Hair follicular keratinocyte (primary cell): ENCODE data around the gene SYNJ2BP. TPM values are rescaled to one million over a fixed set of nuclear protein-coding genes. Genes with fewer than 3 reads are reported as not detected.

Source experiments
- total RNA-seq: library from RNA; depleted of rRNA; stranded (reverse); fragments of >200 nt; gene quantifications from 2 replicates; pipeline ENCODE4 v1.2.3, GENCODE V29; 2015

The SYNJ2BP gene, protein sequence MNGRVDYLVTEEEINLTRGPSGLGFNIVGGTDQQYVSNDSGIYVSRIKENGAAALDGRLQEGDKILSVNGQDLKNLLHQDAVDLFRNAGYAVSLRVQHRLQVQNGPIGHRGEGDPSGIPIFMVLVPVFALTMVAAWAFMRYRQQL
- 6.7 and 8.7 TPM in 2 replicates for total RNA-seq

DNA sequence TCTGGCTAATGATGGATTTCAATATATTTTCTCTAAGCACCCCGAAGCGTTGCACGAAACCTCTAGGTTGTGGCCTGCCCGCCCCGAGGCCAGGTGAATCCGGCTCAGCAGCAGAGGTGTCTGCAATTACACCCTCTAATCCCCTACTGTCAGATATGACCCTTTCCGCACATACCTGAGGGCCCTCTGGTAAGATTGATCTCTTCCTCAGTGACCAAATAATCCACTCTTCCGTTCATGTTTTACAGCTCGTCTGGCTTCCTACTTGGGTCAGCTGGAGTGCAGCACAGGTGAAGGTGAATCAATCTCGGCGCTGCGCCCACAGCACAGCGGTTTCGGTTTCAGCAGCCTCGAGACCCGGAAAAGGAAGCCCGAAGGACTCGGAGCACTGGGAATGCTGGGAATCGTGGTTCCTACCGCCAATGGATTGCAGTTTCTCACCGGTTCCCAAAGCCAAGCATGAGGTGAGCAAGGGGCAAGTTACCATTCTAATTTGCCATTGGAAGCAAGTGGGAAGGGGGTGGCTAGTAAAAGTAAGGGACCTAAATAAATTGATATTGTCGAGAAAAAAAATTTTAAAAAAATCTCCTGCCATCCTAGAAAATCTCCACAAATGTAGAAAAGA is at the start of gene SYNJ2BP:
Gene SYNJ2BP (minus strand): TSS at position 366 of the 625 bp plus-strand sequence. CDS start 127 bp downstream, at position 239.

DNA sequence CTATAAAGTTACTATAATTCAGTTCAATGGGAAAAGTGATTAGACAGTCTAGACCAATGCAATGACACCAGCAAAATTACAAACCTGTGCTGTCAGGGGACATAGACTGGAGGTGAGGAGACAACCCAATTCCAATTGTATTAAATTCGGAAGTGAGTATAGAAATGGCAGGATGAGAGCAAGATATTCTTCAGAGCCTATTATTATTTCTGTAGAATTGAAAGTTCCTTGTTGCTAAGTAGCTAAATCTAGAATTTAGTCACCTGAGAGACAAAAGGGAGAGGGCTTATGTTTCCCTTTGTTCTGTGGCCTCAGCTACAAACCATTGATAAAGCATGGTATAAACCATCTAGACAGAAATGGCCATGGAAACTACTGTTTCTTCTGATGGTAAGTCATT is 35.0 kb upstream of the SYNJ2BP start, which contains the start of gene ADAM21:
Gene ADAM21 (plus strand): TSS at position 301 of the 400 bp plus-strand sequence. CDS start 5,326 bp downstream, outside the sequence.

Other genes with a start within 250 kb of the SYNJ2BP start
- 0.04 and 0.08 TPM in 2 replicates for gene SLC8A3, start 228.1 kb downstream of the SYNJ2BP start, total RNA-seq
- gene COX16, start 57.4 kb downstream of the SYNJ2BP start, total RNA-seq = 21.9 and 31.2 TPM in 2 replicates
- 0.30 and 0.55 TPM in 2 replicates for gene ADAM21, start 35.1 kb upstream of the SYNJ2BP start, total RNA-seq
- under 0.01 and 0.04 TPM in 2 replicates for gene ADAM20, start 117.9 kb upstream of the SYNJ2BP start, total RNA-seq
- 19.1 and 21.6 TPM in 2 replicates for gene MED6, start 183.6 kb upstream of the SYNJ2BP start, total RNA-seq
- gene TTC9, start 224.8 kb upstream of the SYNJ2BP start, total RNA-seq = 0.23 and 0.46 TPM in 2 replicates